ENCODE results near the gene NAV3. TPM values are rescaled to one million over a fixed set of nuclear protein-coding genes. Genes with fewer than 3 reads are reported as not detected.

Gene NAV3
- polyA plus RNA-seq, 1 of the 3 experiments (the other 2 are of a cell fraction) = 10.5 TPM

DNA sequence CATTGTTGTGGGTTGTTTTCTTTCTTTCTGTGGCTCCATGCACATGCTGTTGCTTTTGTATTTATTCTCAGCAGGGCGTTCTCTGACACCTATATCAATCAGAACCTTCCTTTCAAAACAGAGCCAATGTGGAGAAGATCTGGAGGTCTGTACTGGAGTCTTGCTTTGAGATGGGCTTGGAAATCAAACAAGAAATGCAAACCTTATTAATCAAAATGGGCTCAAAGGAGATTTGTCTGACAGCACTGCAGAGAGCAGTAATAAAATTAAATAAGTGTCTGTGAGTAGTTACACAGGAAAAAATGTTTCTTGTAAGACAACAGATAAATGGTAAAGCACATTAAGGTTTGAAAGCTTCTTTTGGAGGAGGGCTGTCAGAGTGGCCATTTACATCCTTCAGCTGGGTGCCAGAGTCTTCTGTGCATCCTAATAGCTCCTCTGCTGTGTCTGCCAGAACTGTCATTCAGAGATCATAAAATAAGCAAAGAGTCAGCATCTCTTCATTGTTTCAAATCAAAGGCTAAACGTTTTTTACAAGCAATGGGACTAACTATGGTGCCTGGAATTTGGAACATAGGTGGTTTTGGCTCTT lies 414.3 kb downstream of the NAV3 start:
- Histone ChIP-seq H3F3A (replicated peaks; ENCODE audit: insufficient read depth) (peaks cover 6% of the 10 kb centered on the region), H3K27me3 (ENCODE audit: insufficient read depth) (no peaks in the 10 kb centered on the region), H3K36me3 (replicated peaks in 1 of 2; ENCODE audit: control insufficient read depth in 1 of 2, insufficient read depth in 2 of 2, low read length in 1 of 2) (no peaks in the 10 kb centered on the region), H2AFZ (ENCODE audit: low read depth) (no peak overlapping the region), H3K4me1 (ENCODE audit: control insufficient read depth in 1 of 2, insufficient read depth in 2 of 2, low read depth in 1 of 2, low read length in 1 of 2) (no peaks in the 10 kb centered on the region), H3K4me2 (no peak overlapping the region), H4K20me1 (ENCODE audit: insufficient read depth) (no peaks in the 10 kb centered on the region), H3K79me2 (ENCODE audit: insufficient read depth) (no peaks in the 10 kb centered on the region), H3K9me2 (no peaks in the 10 kb centered on the region), H3K4me3 (ENCODE audit: low read depth in 2 of 2, low read length in 1 of 2) (no peak overlapping the region), H3K9ac (no peak overlapping the region), H3K9me3 (no peaks in the 10 kb centered on the region), H3K27ac (ENCODE audit: low read depth in 2 of 2, low read length in 1 of 2) (no peak overlapping the region)
- no peak for TF ChIP-seq TCF12 (IDR thresholded peaks at IDR 0.05)
- DNase-seq = no peak
- CTCF ChIA-PET = no interaction called here
- POLR2A ChIA-PET = no interaction called here
- 29% methylated on average over 2 of the region's 2 CpGs for WGBS (ENCODE audit: low lambda C conversion rate)

DNA sequence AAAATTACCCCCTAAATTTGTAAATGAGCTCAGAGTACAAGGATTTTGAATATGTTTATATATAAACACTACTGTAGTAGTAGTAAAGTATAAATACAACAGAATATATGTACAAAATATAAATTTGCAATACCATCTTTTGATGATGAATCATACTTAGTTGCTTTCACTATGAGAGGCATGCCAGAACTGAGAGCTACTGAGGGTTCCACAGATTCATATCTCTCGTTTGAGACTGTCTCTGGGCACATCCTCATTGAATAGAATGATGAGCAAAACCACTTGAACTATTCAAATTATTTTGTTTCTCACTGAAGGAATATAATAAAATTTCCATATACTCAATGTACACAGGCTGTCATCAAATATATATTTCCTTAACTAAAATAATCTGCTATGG lies 417.6 kb downstream of the NAV3 start:
- POLR2A ChIA-PET = no interaction called here
- H3K36me3 ChIP-seq (replicated peaks in 1 of 2; ENCODE audit: control insufficient read depth in 1 of 2, insufficient read depth in 2 of 2, low read length in 1 of 2) = no peaks in the 10 kb centered on the region
- no peaks in the 10 kb centered on the region for H3K27me3 ChIP-seq (ENCODE audit: insufficient read depth)
- H3K9me3 ChIP-seq = no peaks in the 10 kb centered on the region
- H3K4me2 ChIP-seq = no peak overlapping the region
- H3K4me3 ChIP-seq (ENCODE audit: low read depth in 2 of 2, low read length in 1 of 2) = no peak overlapping the region
- H3K27ac ChIP-seq (ENCODE audit: low read depth in 2 of 2, low read length in 1 of 2) = no peak overlapping the region
- no peaks in the 10 kb centered on the region for H3K9me2 ChIP-seq
- no peak for TF ChIP-seq GABPA (IDR thresholded peaks at IDR 0.05; ENCODE audit: low read depth)
- no peak for TF ChIP-seq NFIC (IDR thresholded peaks at IDR 0.05; ENCODE audit: borderline replicate concordance)
- no peak for TF ChIP-seq GATA2 (CRISPR knock-in tag; IDR thresholded peaks at IDR 0.05)
- no peak for TF ChIP-seq YY1 (IDR thresholded peaks at IDR 0.05; ENCODE audit: low read depth)
- TF ChIP-seq TCF12 (IDR thresholded peaks at IDR 0.05) = 0 out of 2 replicates have a peak, but pooled peaks have one; percentile 17
- TF ChIP-seq, protein P1, sequence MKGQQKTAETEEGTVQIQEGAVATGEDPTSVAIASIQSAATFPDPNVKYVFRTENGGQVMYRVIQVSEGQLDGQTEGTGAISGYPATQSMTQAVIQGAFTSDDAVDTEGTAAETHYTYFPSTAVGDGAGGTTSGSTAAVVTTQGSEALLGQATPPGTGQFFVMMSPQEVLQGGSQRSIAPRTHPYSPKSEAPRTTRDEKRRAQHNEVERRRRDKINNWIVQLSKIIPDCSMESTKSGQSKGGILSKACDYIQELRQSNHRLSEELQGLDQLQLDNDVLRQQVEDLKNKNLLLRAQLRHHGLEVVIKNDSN (IDR thresholded peaks at IDR 0.05; ENCODE audit: borderline replicate concordance, low read depth) = no peak
- no peak for TF ChIP-seq TEAD4 (IDR thresholded peaks at IDR 0.05; ENCODE audit: borderline replicate concordance, insufficient read depth)
- TF ChIP-seq, protein P2, sequence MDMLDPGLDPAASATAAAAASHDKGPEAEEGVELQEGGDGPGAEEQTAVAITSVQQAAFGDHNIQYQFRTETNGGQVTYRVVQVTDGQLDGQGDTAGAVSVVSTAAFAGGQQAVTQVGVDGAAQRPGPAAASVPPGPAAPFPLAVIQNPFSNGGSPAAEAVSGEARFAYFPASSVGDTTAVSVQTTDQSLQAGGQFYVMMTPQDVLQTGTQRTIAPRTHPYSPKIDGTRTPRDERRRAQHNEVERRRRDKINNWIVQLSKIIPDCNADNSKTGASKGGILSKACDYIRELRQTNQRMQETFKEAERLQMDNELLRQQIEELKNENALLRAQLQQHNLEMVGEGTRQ (IDR thresholded peaks at IDR 0.05; ENCODE audit: borderline replicate concordance, low read depth, low read length) = no peak
- TF ChIP-seq MXI1 (IDR thresholded peaks at IDR 0.05; ENCODE audit: low read depth, low read length) = no peak
- TF ChIP-seq JUND (IDR thresholded peaks at IDR 0.05) = peak; percentile 34; the same call in 1 of the 2 replicates
- no peak for TF ChIP-seq RFX5 (IDR thresholded peaks at IDR 0.05; ENCODE audit: low read length)
- TF ChIP-seq, protein P3, sequence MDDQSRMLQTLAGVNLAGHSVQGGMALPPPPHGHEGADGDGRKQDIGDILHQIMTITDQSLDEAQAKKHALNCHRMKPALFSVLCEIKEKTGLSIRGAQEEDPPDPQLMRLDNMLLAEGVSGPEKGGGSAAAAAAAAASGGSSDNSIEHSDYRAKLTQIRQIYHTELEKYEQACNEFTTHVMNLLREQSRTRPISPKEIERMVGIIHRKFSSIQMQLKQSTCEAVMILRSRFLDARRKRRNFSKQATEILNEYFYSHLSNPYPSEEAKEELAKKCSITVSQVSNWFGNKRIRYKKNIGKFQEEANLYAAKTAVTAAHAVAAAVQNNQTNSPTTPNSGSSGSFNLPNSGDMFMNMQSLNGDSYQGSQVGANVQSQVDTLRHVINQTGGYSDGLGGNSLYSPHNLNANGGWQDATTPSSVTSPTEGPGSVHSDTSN (IDR thresholded peaks at IDR 0.05) = peak; percentile 13; the same call in 1 of the 2 replicates
- no peak for TF ChIP-seq FOXM1 (IDR thresholded peaks at IDR 0.05; ENCODE audit: low read depth)
- no peak for TF ChIP-seq SMC3 (IDR thresholded peaks at IDR 0.05; ENCODE audit: low read depth, low read length)
- TF ChIP-seq, protein P4, sequence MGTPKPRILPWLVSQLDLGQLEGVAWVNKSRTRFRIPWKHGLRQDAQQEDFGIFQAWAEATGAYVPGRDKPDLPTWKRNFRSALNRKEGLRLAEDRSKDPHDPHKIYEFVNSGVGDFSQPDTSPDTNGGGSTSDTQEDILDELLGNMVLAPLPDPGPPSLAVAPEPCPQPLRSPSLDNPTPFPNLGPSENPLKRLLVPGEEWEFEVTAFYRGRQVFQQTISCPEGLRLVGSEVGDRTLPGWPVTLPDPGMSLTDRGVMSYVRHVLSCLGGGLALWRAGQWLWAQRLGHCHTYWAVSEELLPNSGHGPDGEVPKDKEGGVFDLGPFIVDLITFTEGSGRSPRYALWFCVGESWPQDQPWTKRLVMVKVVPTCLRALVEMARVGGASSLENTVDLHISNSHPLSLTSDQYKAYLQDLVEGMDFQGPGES (IDR thresholded peaks at IDR 0.05; ENCODE audit: low read depth, low read length) = no peak
- no peak for TF ChIP-seq NRF1 (IDR thresholded peaks at IDR 0.05; ENCODE audit: low read depth, low read length)
- 0 out of 2 replicates have a peak, but pooled peaks have one; percentile 31 for TF ChIP-seq FOSL2 (IDR thresholded peaks at IDR 0.05; ENCODE audit: borderline replicate concordance, low read depth)
- TF ChIP-seq, protein P5, sequence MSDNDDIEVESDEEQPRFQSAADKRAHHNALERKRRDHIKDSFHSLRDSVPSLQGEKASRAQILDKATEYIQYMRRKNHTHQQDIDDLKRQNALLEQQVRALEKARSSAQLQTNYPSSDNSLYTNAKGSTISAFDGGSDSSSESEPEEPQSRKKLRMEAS (IDR thresholded peaks at IDR 0.05; ENCODE audit: low read depth) = no peak
- no peak for TF ChIP-seq EZH2phosphoT487 (IDR thresholded peaks at IDR 0.05; ENCODE audit: borderline replicate concordance, low read depth)
- TF ChIP-seq MEF2A (IDR thresholded peaks at IDR 0.05; ENCODE audit: borderline replicate concordance, low read depth) = no peak
- H3K4me1 ChIP-seq (ENCODE audit: control insufficient read depth in 1 of 2, insufficient read depth in 2 of 2, low read depth in 1 of 2, low read length in 1 of 2) = no peaks in the 10 kb centered on the region
- H4K20me1 ChIP-seq (ENCODE audit: insufficient read depth) = no peaks in the 10 kb centered on the region
- whole genome bisulfite sequencing (ENCODE audit: low lambda C conversion rate) = 12% methylated on average over 1 of the region's 1 CpG
- no peak for DNase-seq
- H3K9ac ChIP-seq = no peak overlapping the region
- no peaks in the 10 kb centered on the region for H3K79me2 ChIP-seq (ENCODE audit: insufficient read depth)
- H3F3A ChIP-seq (replicated peaks; ENCODE audit: insufficient read depth) = peaks cover 6% of the 10 kb centered on the region
- no peak overlapping the region for H2AFZ ChIP-seq (ENCODE audit: low read depth)
- CTCF ChIA-PET = interaction anchor here (0.7 to 1.1 kb wide), 2 partner anchors 14 to 17 kb away, joined by 3 to 4 read pairs; no protein-coding TSS in a partner anchor
